HG03354 (cell line): ENCODE data around the gene MC2R.

Source experiments
- ATAC-seq: cut with Tn5 transposase; IDR thresholded peaks from one replicate; pipeline ENCODE4 v1.9.1; 2021; ENCODE audit warnings: mild to moderate bottlenecking; ENCODE audit not compliant: unreplicated experiment, poor library complexity, severe bottlenecking

The MC2R gene

GRCh38 chr18:13834496-13835015 is 80.8 kb downstream of the MC2R start:
- ATAC-seq: no peak
